IMR-90 (cell line): ENCODE results near the gene COL15A1. TPM values are rescaled to one million over a fixed set of nuclear protein-coding genes. Genes with fewer than 3 reads are reported as not detected.
A peak's percentile ranks its signal among the peaks of the same experiment; 100 is the strongest.

Experiments used
- ATAC-seq: fragments of 200-7000 bp; cut with Tn5 transposase; 2 replicates; pipeline ENCODE4 v1.9.1; 2020; ENCODE audit warnings: low read depth, mild to moderate bottlenecking, moderate library complexity
- BruUV-seq: library from RNA; stranded (reverse); fragments of 400-500 nt; replicated peaks from 2 replicates; lab custom pipeline; 2021; lab: Mats Ljungman, UMichigan
- CTCF ChIA-PET: fragments of 300-600 bp; formaldehyde crosslinking; extraction: SDS; loops from one replicate; lab custom pipeline; 2021; ENCODE audit warnings: antibody characterized with exemption; lab: Yijun Ruan, JAX
- POLR2A ChIA-PET: fragments of 300-600 bp; sonication (Branson Sonifier 250); formaldehyde crosslinking; loops from one replicate; lab custom pipeline; 2022; ENCODE audit warnings: antibody characterized with exemption; ENCODE audit not compliant: unreplicated experiment; lab: Charles Lee
- DNase-seq: peaks from one replicate; pipeline ENCODE4 v3.0.0; 2013
- H2AFZ ChIP-seq: replicated peaks from 2 replicates; pipeline ENCODE3; 2013; ENCODE audit warnings: low read length, mild to moderate bottlenecking; ENCODE audit not compliant: poor library complexity
- H2AK5ac ChIP-seq: 2 replicates; pipeline ENCODE4 v1.6.1; 2013; ENCODE audit warnings: low read depth, low read length, inconsistent platforms
- H2AK9ac ChIP-seq: replicated peaks from 2 replicates; pipeline ENCODE3; 2013; ENCODE audit warnings: mild to moderate bottlenecking, low read depth, low read length, moderate library complexity; ENCODE audit not compliant: poor library complexity
- H2BK120ac ChIP-seq: 2 replicates; pipeline ENCODE4 v1.6.1; 2013; ENCODE audit warnings: low read depth, low read length, inconsistent platforms
- H2BK15ac ChIP-seq: 3 replicates; pipeline ENCODE4 v1.6.1; 2013; ENCODE audit warnings: low read depth, low read length, inconsistent platforms
- H2BK20ac ChIP-seq: 2 replicates; pipeline ENCODE4 v1.6.1; 2013; ENCODE audit warnings: low read depth, mild to moderate bottlenecking, inconsistent platforms, low read length, moderate library complexity
- H2BK5ac ChIP-seq: 2 replicates; pipeline ENCODE4 v1.6.1; 2013; ENCODE audit warnings: mild to moderate bottlenecking, low read depth, low read length, inconsistent platforms; ENCODE audit not compliant: poor library complexity, severe bottlenecking
- H3K14ac ChIP-seq: replicated peaks from 2 replicates; pipeline ENCODE4 v1.6.1; 2013; ENCODE audit warnings: low read depth, low read length, inconsistent platforms
- H3K18ac ChIP-seq: 2 replicates; pipeline ENCODE4 v1.6.1; 2013; ENCODE audit warnings: low read depth, low read length, control low read depth
- H3K23ac ChIP-seq: 2 replicates; pipeline ENCODE4 v1.6.1; 2013; ENCODE audit warnings: low read depth, low read length, inconsistent platforms
- H3K27ac ChIP-seq: 2 replicates; pipeline ENCODE4 v1.5.1; 2013; ENCODE audit warnings: mild to moderate bottlenecking, control low read depth, low read length; ENCODE audit not compliant: insufficient read depth
- H3K27me3 ChIP-seq: 2 replicates; pipeline ENCODE4 v1.6.1; 2013; ENCODE audit warnings: low read length; ENCODE audit not compliant: control insufficient read depth, insufficient read depth
- H3K36me3 ChIP-seq: 2 replicates; pipeline ENCODE4 v1.6.1; 2013; ENCODE audit warnings: low read length, mixed read lengths; ENCODE audit not compliant: control insufficient read depth, insufficient read depth
- H3K4ac ChIP-seq: 2 replicates; pipeline ENCODE4 v1.6.1; 2013; ENCODE audit warnings: low read depth, low read length, inconsistent platforms
- H3K4me1 ChIP-seq: 2 replicates; pipeline ENCODE4 v1.6.1; 2013; ENCODE audit warnings: low read length, mixed read lengths; ENCODE audit not compliant: control insufficient read depth, insufficient read depth
- H3K4me2 ChIP-seq: 2 replicates; pipeline ENCODE4 v1.6.1; 2013; ENCODE audit warnings: low read depth, mild to moderate bottlenecking, control low read depth, low read length, moderate library complexity
- H3K4me3 ChIP-seq: 2 replicates; pipeline ENCODE4 v1.5.1; 2013; ENCODE audit warnings: low read depth, mild to moderate bottlenecking, control low read depth, low read length, moderate library complexity; ENCODE audit not compliant: insufficient read depth
- H3K56ac ChIP-seq: 2 replicates; pipeline ENCODE4 v1.6.1; 2013; ENCODE audit warnings: low read length, inconsistent platforms; ENCODE audit not compliant: insufficient read depth; ENCODE audit errors: extremely low read depth
- H3K79me1 ChIP-seq, 2 experiments: 2 replicates each; pipeline ENCODE4 v1.6.1; 2013; ENCODE audit warnings: low read length in 2 of 2, inconsistent platforms in 1 of 2, low read depth in 1 of 2
- H3K9ac ChIP-seq: 2 replicates; pipeline ENCODE4 v1.6.1; 2013; ENCODE audit warnings: low read depth, low read length, control low read depth
- H3K9me1 ChIP-seq: 2 replicates; pipeline ENCODE4 v1.6.1; 2013; ENCODE audit warnings: low read length, inconsistent platforms; ENCODE audit not compliant: insufficient read depth
- H3K9me3 ChIP-seq: 2 replicates; pipeline ENCODE4 v1.6.1; 2013; ENCODE audit warnings: low read length; ENCODE audit not compliant: control insufficient read depth, insufficient read depth
- H4K20me1 ChIP-seq: 2 replicates; pipeline ENCODE4 v1.6.1; 2013; ENCODE audit warnings: low read length, inconsistent platforms; ENCODE audit not compliant: insufficient read depth
- H4K5ac ChIP-seq: 2 replicates; pipeline ENCODE4 v1.6.1; 2013; ENCODE audit warnings: mild to moderate bottlenecking, low read depth, low read length, control low read depth
- H4K8ac ChIP-seq, 2 experiments: 2 replicates each; pipeline ENCODE4 v1.6.1; 2013; ENCODE audit warnings: low read depth in 2 of 2, low read length in 2 of 2, control low read depth in 1 of 2, inconsistent platforms in 1 of 2
- H4K91ac ChIP-seq: 2 replicates; pipeline ENCODE4 v1.6.1; 2013; ENCODE audit warnings: low read depth, low read length, inconsistent platforms; ENCODE audit not compliant: insufficient read depth
- MAZ ChIP-seq: IDR thresholded peaks from 2 replicates; pipeline ENCODE4 v1.6.1; 2012; ENCODE audit warnings: low read depth, mild to moderate bottlenecking, low read length, improper control_type of control experiment, moderate library complexity, borderline replicate concordance
- MXI1 ChIP-seq: IDR thresholded peaks from 2 replicates; pipeline ENCODE4 v1.6.1; 2012; ENCODE audit warnings: low read depth, mild to moderate bottlenecking, low read length, moderate library complexity, borderline replicate concordance
- POLR2A ChIP-seq: IDR thresholded peaks from 2 replicates; pipeline ENCODE4 v1.6.1; 2012; ENCODE audit warnings: mild to moderate bottlenecking, low read depth, low read length
- RFX5 ChIP-seq: IDR thresholded peaks from 2 replicates; pipeline ENCODE4 v1.8.0; 2012; ENCODE audit warnings: low read depth, mild to moderate bottlenecking, low read length, moderate library complexity
- WGBS, 2 experiments: methylation state at CpG; one replicate each; pipeline versions ENCODE4 v1.1.5 to v1.1.7; 2013; ENCODE audit warnings: missing lambda C conversion rate in 2 of 2; ENCODE audit not compliant: insufficient read length in 1 of 2; ENCODE audit errors: extremely low coverage in 2 of 2; 5-methylcytosine and 5-hydroxymethylcytosine counted together
- dilution Hi-C: fragments of 300-500 bp; cut with HindIII; formaldehyde crosslinking; loops from one replicate; pipeline ENCODE4 v1.14.3; 2018; ENCODE audit warnings: low sequenced_read_pairs; ENCODE audit not compliant: unreplicated experiment
- in situ Hi-C: fragments of 300-500 bp; cut with MboI; formaldehyde crosslinking; loops from 3 replicates; pipeline ENCODE4 v1.14.3; 2019; ENCODE audit warnings: low sequenced_read_pairs, inconsistent platforms, mixed read lengths
- intact Hi-C: fragments of 100-400 bp; cut with micrococcal nuclease; formaldehyde crosslinking; loops from 2 replicates; pipeline ENCODE4 v1.10.0; 2022
- polyA plus RNA-seq, 3 experiments: library from polyadenylated mRNA; depleted of rRNA; stranded (reverse); fragments of >200 nt; gene quantifications; 2 replicates each; pipeline ENCODE4 v1.2.3, GENCODE V29; 2012; ENCODE audit warnings: low replicate concordance in 1 of 3
- total RNA-seq: library from RNA; depleted of rRNA; stranded (reverse); fragments of >200 nt; gene quantifications from 2 replicates; pipeline ENCODE4 v1.2.3, GENCODE V29; 2012
- TF ChIP-seq, protein P1 (sequence below): fragments of 150-350 bp; IDR thresholded peaks from 2 replicates; pipeline ENCODE4 v1.6.1; 2017; ENCODE audit warnings: mild to moderate bottlenecking, antibody characterized with exemption, low read length, low read depth
- TF ChIP-seq, protein P2 (sequence below): conservative IDR thresholded peaks from 2 replicates; pipeline ENCODE4 v1.5.1; 2012; ENCODE audit warnings: mild to moderate bottlenecking, low read depth, low read length, improper control_type of control experiment

The COL15A1 gene
- total and polyA plus RNA-seq, 2 of the 4 experiments (the other 2 are of a cell fraction): 2.2 to 3.7 TPM

DNA sequence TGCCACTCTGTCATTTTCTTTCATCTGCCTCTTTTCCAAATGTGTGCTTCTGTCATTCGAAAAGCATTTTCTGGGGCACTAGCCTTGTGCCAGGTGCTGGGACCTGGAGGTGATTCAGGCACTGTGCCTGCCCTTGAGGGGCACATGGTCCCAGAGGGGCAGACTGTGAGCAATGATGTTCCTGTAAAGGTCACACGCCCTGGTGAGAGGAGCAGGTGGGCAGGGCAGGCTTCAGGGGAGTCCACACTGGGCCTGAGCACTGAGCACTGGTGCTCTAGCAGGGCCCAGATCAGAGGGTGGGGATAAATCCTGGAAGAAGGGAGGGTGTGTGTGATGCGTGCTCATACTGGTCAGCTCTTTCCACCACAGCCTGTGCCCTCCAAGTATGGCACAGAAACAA is 77.8 kb downstream of the COL15A1 start:
- Histone ChIP-seq H2BK20ac (peak overlapping the region; percentile 97), H3K4me1 (peaks cover 44% of the 10 kb centered on the region), H2BK15ac (peak overlapping the region; percentile 96), H3K36me3 (peaks cover 52% of the 10 kb centered on the region; the same call in 1 of the 2 replicates), H3K4me3 (no peak overlapping the region), H3K9ac (peak overlapping the region; percentile 34), H3K4ac (peak overlapping the region; percentile 98), H3K79me1 (peaks cover 0 to 15% of the 10 kb centered on the region in 2 experiments; a peak in 3 of 4 replicates), H2AK5ac (peak overlapping the region; percentile 98), H4K5ac (peak overlapping the region; percentile 95), H3K56ac (no peak overlapping the region; the same call in 1 of the 2 replicates), H2AFZ (peak overlapping the region; percentile 35), H3K9me1 (peaks cover 39% of the 10 kb centered on the region), H3K27me3 (no peaks in the 10 kb centered on the region), H3K9me3 (no peaks in the 10 kb centered on the region), H4K20me1 (peaks cover 6% of the 10 kb centered on the region; the same call in 1 of the 2 replicates), H3K4me2 (no peak overlapping the region), H2AK9ac (no peak overlapping the region), H4K91ac (peak overlapping the region; percentile 100), H3K27ac (peak overlapping the region; percentile 93), H3K18ac (peak overlapping the region; percentile 96), H2BK120ac (peak overlapping the region; percentile 98), H3K23ac (peak overlapping the region; percentile 29; the same call in 1 of the 2 replicates), H4K8ac (peak overlapping the region; percentile 90 to 96), H2BK5ac (peak overlapping the region; percentile 94), H3K14ac (peak overlapping the region; percentile 70)
- ChIA-PET POLR2A (no interaction called here), CTCF (no interaction called here)
- TF ChIP-seq, protein P1, sequence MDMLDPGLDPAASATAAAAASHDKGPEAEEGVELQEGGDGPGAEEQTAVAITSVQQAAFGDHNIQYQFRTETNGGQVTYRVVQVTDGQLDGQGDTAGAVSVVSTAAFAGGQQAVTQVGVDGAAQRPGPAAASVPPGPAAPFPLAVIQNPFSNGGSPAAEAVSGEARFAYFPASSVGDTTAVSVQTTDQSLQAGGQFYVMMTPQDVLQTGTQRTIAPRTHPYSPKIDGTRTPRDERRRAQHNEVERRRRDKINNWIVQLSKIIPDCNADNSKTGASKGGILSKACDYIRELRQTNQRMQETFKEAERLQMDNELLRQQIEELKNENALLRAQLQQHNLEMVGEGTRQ: no peak
- TF ChIP-seq MXI1 (no peak), RFX5 (no peak), POLR2A (no peak), MAZ (no peak)
- TF ChIP-seq, protein P2, sequence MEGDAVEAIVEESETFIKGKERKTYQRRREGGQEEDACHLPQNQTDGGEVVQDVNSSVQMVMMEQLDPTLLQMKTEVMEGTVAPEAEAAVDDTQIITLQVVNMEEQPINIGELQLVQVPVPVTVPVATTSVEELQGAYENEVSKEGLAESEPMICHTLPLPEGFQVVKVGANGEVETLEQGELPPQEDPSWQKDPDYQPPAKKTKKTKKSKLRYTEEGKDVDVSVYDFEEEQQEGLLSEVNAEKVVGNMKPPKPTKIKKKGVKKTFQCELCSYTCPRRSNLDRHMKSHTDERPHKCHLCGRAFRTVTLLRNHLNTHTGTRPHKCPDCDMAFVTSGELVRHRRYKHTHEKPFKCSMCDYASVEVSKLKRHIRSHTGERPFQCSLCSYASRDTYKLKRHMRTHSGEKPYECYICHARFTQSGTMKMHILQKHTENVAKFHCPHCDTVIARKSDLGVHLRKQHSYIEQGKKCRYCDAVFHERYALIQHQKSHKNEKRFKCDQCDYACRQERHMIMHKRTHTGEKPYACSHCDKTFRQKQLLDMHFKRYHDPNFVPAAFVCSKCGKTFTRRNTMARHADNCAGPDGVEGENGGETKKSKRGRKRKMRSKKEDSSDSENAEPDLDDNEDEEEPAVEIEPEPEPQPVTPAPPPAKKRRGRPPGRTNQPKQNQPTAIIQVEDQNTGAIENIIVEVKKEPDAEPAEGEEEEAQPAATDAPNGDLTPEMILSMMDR: no peak
- 100% methylated on average over 1 of the region's 3 CpGs; no CpG with 5 or more reads in 1 of the 2 experiments for WGBS, 2 experiments
- intact Hi-C loops: no loop called here
- DNase-seq: no peak
- in situ Hi-C loops: no loop called here
- no TSS peak for BruUV-seq
- dilution Hi-C loops: no loop called here
- ATAC-seq: no peak
